D721Med (cell line): ENCODE results near the gene LUZP2.

Experiments
- DNase-seq: peaks from one replicate; pipeline ENCODE4 v3.0.0; 2011; ENCODE audit warnings: low spot score; ENCODE audit not compliant: insufficient read length
- FAIRE-seq: peaks from 2 replicates; lab custom pipeline; 2011; peaks lifted over from hg19 to GRCh38; lab: Jason Lieb, UNC
- CTCF ChIP-seq: IDR thresholded peaks from 2 replicates; pipeline ENCODE4 v1.5.1; 2012; ENCODE audit warnings: mild to moderate bottlenecking, control low read depth; ENCODE audit not compliant: insufficient read depth; ENCODE audit errors: missing control alignments

LUZP2 gene

GRCh38 chr11:24714601-24715000 lies 217.7 kb downstream of the LUZP2 start:
- DNase-seq (no peak), FAIRE-seq (no peak)
- no peak for TF ChIP-seq CTCF

GRCh38 chr11:24716403-24716802 lies 219.6 kb downstream of the LUZP2 start:
- no peak for DNase-seq
- FAIRE-seq, result no peak
- TF ChIP-seq CTCF, result no peak

GRCh38 chr11:24723231-24723630 lies 226.4 kb downstream of the LUZP2 start:
- TF ChIP-seq CTCF, result no peak
- DNase-seq (no peak), FAIRE-seq (no peak)

GRCh38 chr11:24731554-24731953 lies 234.7 kb downstream of the LUZP2 start:
- no peak for FAIRE-seq
- DNase-seq, result no peak
- TF ChIP-seq CTCF, result no peak

- FAIRE-seq (no peak), DNase-seq (no peak)
- no peak for TF ChIP-seq CTCF
Measured at GRCh38 chr11:24734742-24735237, 237.9 kb downstream of the LUZP2 start.

- FAIRE-seq, result no peak
- no peak for TF ChIP-seq CTCF
- no peak for DNase-seq
Measured at GRCh38 chr11:24738972-24739371, 242.1 kb downstream of the LUZP2 start.

- no peak for TF ChIP-seq CTCF
- FAIRE-seq (no peak), DNase-seq (no peak)
Measured at GRCh38 chr11:24739637-24740036, 242.8 kb downstream of the LUZP2 start.
